Urothelium cell line (cell line): ENCODE data around the gene INSL3.
"Not testable (repeated sequence)": the region's sequence is repeated elsewhere in the genome, so short reads cannot be mapped to it uniquely, and the experiment has no call there.

Experiments used
- DNase-seq: peaks from one replicate; pipeline ENCODE4 v3.0.0; 2011; ENCODE audit warnings: low spot score, mixed read lengths
- FAIRE-seq: peaks from 2 replicates; lab custom pipeline; 2011; peaks lifted over from hg19 to GRCh38; lab: Jason Lieb, UNC

Gene INSL3

DNA sequence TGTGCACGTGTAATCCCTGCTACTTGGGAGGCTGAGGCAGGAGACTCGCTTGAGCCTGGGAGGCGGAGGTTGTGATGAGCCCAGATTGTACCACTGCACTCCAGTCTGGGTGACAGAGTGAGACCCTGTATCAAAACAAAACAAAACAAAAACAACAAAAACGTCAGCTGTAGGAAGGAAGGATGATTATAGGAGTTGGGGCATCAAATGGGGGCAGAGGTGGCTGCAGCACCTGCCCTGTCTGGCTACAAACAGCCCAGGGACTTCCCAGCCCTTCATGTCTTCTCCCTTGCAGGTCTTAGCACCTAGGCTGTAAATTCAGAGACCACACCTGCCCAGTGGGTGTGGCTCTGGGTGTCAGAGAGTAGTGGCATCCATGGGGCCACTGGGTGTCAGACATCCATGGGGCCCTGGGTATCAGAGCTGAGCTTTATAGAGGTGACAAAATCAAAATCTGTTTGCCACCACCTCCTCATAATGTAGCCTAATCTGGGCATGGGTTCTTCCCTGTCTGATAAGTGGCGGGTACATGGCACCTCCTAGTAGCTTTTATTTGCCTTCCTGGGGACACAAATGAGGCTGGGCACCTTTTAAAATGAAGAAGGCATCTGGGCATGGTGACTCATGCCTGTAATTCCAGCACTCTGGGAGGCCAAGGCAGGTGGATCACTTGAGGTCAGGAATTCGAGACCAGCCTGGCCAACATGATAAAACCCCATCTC, 31.1 kb downstream of the INSL3 start:
- no peak for FAIRE-seq
- DNase-seq: no peak

DNA sequence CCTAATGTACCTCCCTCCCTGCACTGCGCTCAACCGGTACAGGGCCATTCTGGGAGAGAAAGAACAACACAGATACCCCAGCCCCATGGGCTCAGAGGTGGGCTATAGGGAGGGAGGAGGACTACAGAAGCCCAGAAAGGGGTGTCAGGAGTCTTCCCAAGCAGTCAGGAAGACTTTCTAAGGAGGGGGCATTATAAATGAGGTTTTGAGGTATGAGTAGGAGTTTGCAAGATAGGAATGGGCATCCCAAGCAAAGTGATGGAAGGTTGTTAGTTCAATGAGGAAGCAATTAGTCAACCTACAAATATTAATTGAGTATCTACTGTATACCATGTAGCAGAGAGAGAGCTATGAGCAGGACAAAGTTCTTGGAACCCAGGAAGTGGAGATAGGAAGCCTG, 32.7 kb downstream of the INSL3 start:
- FAIRE-seq: no peak

DNA sequence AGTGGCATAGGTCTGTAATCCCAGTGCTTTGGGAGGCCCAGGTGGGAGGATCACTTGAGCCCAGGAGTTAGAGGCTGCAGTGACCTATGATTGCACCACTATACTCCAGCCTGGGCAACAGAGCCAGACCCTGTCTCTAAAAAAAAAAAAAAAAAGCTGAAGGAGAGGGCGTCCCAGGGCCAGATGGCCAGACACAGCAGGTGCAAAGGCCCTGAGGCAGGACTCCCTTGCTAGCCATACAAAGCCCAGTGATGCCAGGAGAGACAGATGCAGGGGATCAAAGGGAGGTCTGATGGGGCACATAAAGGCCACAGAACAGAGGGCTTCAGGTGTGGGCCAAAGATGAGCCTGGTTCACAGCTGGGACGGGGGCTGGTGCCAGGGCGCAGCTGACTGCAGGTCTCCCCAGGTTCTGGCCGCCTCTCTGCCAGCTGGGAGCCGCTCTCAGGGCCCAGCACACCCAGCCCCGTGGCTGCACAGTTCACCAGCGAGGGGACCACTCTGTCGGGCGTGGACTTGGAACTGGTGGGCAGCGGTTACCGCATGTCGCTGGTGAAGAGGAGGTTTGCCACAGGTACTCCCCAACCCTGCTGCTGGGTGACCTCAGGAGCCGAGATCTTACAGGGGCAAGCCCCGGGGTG, 33.9 kb downstream of the INSL3 start:
- FAIRE-seq: no peak
- no peak for DNase-seq

More for the DNA sequence above, 32.7 kb downstream of the INSL3 start:
- no peak for DNase-seq

DNA sequence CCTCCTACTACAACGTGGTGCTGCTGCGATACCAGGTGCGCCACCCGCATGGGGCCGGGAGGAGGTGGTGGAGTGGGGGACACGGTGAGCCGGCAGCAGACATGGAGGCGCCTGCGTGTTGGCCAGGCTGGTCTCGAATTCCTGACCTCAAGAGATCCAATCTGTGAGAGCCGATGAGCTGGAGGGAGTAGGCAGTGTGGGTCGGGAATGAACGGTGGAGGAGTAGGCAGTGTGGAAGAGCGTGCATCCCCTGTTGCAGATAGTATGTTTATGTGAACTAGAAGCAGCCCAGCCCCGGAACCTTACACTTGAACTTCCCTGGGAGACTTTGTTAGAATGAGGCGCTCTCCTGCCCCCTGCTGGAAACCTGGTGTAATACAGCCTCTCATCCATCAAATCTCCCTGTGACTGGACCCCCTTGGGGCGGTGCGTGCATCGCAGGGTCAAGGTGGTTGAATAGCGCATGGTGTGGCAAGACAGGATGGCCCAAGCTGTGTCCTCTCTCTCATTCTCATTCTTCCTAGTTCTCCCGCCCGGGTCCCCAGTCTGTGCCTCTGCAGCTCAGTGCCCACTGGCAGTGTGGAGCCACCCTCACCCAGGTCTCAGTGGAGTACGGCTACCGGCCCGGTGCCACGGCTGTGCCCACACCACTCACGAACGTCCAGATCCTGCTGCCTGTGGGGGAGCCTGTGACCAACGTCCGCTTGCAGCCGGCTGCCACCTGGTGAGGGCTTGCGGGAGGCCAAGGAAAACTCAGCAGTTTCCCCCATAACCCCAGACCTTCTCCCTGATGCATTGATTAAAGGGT, 36.9 kb downstream of the INSL3 start:
- FAIRE-seq (no peak), DNase-seq (peak; percentile 58)

DNA sequence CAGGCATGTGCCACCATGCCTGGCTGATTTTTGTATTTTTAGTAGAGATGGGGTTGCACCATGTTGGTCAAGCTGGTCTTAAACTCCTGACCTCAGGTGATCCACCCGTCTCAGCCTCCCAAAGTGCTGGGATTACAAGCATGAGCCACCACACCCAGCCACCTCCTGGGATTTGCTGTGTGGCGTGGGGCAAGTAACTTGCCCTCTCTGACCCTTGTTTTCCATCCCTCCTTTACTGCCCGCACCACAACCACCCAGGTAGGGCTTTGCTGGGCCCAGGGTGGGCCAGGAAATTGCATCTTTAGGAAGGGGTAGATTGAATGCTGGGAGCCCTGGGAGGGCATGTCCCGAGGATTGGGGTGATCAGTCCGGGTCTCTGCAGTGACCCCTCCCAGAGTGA, 37.6 kb downstream of the INSL3 start:
- not testable (repeated sequence) for DNase-seq, FAIRE-seq

DNA sequence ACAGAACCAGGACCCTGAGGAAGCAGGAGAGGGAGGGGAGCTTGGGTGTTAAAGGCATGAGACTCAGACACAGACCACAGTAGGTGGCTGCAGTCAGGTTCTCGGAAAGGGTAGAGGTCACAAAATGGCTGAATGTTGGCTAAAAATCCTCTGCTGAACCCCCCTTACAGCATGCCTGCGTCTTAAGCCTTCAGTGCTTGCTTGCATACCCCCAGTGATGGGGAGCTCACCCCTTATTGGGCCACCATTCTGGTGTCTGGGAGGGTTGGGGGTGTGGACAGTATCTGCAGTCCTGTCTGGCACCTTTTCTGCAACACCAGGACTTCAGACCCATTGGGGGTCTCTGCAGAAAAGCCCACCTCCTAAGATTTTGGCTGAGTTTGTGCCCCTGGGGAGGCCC, 40.5 kb downstream of the INSL3 start:
- DNase-seq (no peak), FAIRE-seq (no peak)

DNA sequence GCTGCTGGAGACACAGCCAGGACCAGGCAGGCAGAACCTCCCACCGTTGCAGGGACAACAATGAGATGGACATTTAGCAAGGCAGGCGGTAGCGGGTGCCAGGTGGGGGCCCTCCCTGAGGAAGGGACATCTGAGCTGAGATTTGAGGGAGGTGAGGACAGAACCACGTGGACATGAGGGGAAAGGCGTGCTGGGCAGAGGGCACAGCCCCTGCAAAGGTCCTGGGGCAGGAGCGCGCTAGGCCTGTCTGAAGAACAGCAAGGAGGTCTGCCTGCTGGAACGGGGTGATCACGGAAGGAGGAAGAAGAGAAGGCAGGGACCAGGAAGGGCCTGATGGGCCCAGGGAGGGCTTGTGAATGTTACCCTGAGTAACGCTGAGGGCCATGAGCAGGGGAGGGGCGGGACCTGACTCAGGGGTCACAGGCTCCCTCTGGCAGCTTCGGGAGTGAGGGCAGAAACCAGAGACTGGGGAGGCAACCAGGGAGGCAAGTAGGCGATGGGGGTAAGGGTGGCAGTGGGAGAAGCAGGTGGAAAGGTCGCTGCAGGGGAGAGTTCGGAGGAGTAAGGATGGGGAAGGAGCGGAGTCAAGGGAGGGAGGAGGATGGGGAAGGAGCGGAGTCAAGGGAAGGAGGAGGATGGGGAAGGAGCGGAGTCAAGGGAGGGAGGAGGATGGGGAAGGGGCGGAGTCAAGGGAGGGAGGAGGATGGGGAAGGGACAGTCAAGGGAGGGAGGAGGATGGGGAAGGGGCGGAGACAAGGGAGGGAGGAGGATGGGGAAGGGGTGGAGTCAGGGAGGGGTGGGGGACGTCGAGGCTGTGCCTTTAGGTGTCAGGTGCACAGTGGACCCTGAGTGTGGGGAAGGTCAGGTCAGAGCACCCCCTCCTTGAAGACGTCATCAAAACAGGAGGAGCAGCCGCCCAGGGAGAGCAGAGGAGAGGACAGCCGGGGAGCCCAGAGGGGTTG, 42.1 kb downstream of the INSL3 start:
- no peak for DNase-seq
- no peak for FAIRE-seq

DNA sequence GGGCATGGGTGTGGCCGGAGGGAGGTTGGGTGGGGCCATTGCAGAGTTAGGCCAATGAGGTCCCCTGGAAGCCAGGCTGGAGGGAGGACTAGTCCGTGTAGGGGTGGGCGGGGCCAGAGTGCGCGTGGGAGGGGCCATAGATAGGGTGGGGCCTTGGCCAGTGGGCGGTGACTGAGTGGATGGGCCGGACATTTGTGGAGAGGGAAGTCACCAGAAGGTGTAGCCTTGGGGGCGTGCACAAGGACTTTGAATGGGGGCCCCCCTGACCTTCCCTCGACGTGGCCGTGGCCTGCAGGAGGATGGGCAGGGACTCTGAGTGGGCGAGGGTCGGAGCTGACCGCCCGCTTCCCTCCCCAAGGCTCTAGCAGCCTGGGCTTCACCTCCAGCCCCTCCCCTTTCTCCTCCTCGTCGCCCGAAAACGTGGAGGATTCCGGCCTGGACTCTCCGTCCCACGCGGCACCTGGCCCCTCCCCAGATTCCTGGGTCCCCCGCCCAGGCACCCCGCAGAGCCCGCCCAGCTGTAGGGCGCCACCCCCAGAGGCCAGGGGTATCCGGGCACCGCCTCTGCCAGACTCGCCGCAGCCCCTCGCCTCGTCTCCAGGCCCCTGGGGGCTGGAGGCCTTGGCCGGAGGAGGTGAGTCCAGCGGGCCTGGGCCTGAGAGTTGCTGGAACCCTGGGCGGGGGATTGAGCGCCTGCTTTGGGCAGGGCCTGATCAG, 42.9 kb downstream of the INSL3 start:
- no peak for FAIRE-seq
- DNase-seq: no peak

DNA sequence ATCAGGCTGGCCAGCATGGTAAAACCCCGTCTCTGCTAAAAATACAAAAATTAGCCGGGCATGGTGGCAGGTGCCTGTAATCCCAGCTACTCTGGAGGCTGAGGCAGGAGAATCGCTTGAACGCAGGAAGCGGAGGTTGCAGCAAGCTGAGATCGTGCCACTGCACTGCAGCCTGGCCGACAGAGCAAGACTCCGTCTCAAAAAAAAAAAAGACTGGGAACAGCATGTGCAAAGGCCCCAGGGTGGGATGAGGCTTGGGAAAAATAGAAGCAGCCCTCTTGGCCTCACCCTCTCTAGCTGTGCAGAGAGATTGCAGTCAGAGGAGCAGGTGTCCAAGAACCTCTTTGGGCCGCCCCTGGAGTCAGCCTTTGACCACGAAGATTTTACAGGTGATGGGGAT, 43.5 kb downstream of the INSL3 start:
- DNase-seq, FAIRE-seq: not testable (repeated sequence)

DNA sequence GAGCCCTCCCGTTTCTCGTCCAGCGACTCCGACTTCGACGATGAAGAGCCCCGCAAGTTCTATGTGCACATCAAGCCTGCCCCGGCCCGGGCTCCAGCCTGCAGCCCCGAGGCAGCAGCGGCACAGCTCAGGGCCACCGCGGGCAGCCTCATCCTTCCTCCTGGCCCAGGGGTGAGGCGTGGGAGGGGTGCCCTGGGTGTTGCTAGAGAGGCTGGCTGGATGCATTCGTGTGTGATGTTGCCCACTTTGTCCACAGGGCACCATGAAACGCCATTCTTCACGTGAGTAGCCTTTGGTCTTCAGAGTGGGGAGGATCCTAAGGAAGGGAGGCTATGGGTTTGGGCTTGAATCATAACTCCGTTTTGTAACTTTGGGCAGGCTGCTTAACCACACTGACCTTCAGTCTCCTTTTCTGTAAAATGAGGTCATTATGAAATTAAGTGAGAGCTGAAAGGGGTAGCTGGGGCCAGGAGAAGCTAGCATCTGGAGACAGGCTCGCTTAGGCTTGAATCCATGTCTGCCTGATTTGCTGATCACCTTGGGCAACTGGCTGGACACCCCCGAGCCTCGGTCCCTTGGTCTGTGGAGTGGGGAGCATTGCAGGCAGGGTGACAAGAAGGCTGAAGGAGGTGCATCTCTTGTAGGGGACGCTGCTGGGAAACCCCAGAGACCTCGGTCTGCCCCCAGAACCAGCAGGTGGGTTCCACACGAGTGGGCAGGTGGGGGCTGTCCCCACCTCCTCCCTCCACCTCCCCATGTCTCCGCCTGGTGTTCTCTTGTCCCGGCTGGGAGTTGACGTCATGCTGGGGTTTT, 45.1 kb downstream of the INSL3 start:
- DNase-seq: no peak
- no peak for FAIRE-seq

DNA sequence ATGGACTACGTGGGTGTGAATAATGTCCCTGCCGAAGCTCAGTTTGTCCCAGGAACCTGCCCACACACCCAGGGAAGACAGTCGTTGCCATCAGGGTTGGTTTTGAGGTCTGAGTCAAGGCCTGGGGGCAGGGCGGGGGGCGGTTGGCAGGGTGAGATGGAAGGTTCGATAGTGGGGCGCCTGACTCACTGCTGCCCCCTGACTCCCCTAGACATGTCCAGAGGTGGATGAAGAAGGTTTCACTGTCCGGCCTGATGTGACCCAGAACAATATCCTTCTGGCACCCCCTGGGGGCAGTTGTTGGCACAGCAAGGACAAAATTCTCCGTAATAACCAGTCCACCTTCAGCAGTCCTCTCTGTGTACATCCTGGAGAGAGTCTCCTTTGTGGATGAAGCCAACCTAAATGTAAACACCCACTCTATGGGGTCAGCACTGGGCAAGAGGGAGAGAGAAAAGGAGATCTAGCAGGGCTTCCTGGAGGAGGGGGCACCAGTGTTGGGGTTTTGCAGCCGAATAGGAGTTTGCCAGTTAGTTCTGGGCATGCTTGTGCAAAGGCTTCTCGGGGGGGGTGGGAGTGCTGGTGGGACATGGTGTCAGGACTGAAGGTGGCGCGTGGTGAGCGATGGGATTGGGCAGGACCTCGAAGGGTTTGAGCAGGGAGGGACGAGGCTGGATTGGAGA, 45.9 kb downstream of the INSL3 start:
- no peak for DNase-seq

DNA sequence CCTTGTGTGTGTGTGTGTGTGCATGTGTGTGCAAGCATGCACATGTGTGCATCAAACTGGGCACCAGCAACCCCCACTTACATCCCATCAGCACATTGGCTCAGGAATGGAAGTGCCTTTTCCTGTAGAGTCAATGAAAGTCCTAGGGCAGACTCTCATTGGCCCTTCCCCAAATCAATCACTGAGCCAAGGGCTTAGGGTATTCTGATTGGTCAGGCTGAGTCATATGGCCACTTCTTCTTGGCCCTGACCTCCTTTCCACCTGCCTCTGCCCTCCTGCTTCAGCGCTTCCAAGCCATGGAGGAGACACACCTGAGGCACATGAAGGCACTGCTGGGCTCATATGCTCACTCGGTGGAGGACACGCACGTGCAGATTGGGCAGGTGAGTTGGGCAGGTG, 49.1 kb downstream of the INSL3 start:
- DNase-seq (no peak), FAIRE-seq (no peak)

More for the DNA sequence above, 45.9 kb downstream of the INSL3 start:
- no peak for FAIRE-seq

DNA sequence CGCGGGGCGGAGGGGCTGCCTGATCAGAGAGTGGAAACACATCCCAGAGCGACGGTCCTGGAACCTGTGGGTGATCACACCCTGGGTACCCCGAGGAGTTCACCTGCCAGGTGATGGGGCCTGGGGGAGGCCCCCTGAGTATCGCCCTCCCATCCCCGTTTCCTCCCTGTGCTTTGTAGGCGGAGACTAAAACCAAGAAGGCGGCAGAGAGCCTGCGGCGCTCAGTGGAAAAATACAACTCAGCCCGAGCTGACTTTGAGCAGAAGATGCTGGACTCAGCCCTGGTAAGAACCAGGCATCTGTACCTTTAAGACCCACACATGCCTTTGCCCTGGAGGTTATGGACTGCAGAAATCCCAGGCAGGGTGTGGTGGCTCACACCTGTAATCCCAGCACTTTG, 50.7 kb downstream of the INSL3 start:
- FAIRE-seq: no peak
- DNase-seq: no peak

DNA sequence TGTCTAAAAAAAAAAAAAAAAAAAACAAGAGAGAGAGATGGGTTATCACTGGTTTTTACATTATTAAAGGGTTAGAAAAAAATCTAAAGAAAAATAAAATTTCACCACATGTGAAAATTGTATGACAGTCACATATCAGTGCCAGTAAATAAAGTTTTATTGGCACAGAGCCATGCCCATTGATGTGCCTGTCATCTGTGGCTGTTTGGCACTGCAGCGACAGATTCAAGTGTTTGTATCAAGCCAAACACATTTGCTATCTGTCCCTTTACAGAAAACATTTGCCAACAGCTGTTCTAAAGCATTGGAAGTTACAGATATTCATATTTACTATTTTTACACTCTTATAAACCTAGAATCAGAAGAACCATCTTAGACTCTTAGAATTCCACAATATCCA, 53.8 kb downstream of the INSL3 start:
- FAIRE-seq (no peak), DNase-seq (no peak)

DNA sequence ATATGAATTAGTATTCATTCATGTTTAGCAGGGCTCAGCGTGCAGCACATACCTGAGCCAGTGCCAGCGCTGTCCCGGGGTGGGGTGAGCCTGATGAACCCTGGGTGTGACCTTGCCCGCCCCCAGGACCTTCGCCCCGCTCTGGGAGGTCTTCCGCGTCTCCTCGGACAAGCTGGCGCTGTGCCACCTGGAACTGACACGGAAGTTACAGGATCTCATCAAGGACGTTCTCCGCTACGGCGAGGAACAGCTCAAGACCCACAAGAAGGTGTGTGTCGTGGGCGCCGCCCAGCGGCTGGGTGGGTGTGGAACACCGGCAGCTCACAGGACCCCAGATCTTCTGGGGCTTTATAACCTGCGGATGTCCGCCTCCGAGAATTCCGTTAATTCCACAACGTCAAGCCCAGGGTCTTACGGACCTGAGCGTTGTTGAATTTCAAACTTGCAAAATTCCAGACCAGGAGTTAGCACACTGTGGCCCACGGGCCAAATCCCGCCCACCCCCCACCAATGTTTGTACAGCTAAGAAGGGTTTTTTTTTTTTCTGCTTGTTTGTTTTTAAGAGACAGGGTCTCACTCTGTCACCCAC, 54.7 kb downstream of the INSL3 start:
- DNase-seq (peak; percentile 65), FAIRE-seq (peak; percentile 20)
